Glomerular endothelial cell (primary cell): Measurements from ENCODE around the gene ZMYM2. TPM values are rescaled to one million over a fixed set of nuclear protein-coding genes. Genes with fewer than 3 reads are reported as not detected.
"Not testable (repeated sequence)": the region's sequence is repeated elsewhere in the genome, so short reads cannot be mapped to it uniquely, and the experiment has no call there.

ENCODE experiments used
- DNase-seq: peaks from one replicate; pipeline ENCODE4 v3.0.0-alpha.2; 2011; ENCODE audit warnings: low read depth, low spot score; ENCODE audit errors: extremely low read depth
- total RNA-seq: library from RNA; depleted of rRNA; stranded (reverse); fragments of >200 nt; gene quantifications from 2 replicates; pipeline ENCODE4 v1.2.3, GENCODE V29; 2015

Gene ZMYM2
- total RNA-seq, 1 donor from 2014 or later = 54.0 TPM

GRCh38 chr13:19982447-19983043, 24.0 kb downstream of the ZMYM2 start:
- DNase-seq = no peak

GRCh38 chr13:19984430-19985218, 26.1 kb downstream of the ZMYM2 start:
- no peak for DNase-seq

- no peak for DNase-seq
Observed at GRCh38 chr13:19985219-19985556, 26.7 kb downstream of the ZMYM2 start.

- DNase-seq = no peak
Observed at GRCh38 chr13:19991531-19991930, 33.0 kb downstream of the ZMYM2 start.

- no peak for DNase-seq
Observed at GRCh38 chr13:19993024-19993423, 34.5 kb downstream of the ZMYM2 start.

GRCh38 chr13:19998960-19999359, 40.4 kb downstream of the ZMYM2 start:
- no peak for DNase-seq

GRCh38 chr13:20000062-20000552, 41.6 kb downstream of the ZMYM2 start:
- no peak for DNase-seq

- no peak for DNase-seq
Observed at GRCh38 chr13:20001366-20002190, 43.1 kb downstream of the ZMYM2 start.

GRCh38 chr13:20002787-20003186, 44.3 kb downstream of the ZMYM2 start:
- DNase-seq = no peak

- DNase-seq = no peak
Observed at GRCh38 chr13:20006206-20006605, 47.7 kb downstream of the ZMYM2 start.

GRCh38 chr13:20015763-20016162, 57.2 kb downstream of the ZMYM2 start:
- DNase-seq = no peak

GRCh38 chr13:20016649-20017364, 58.3 kb downstream of the ZMYM2 start:
- no peak for DNase-seq

GRCh38 chr13:20017365-20017711, 58.8 kb downstream of the ZMYM2 start:
- DNase-seq = no peak

GRCh38 chr13:20019043-20019442, 60.5 kb downstream of the ZMYM2 start:
- no peak for DNase-seq

GRCh38 chr13:20024702-20025101, 66.2 kb downstream of the ZMYM2 start:
- DNase-seq = no peak

GRCh38 chr13:20028953-20029352, 70.4 kb downstream of the ZMYM2 start:
- DNase-seq = no peak

- no peak for DNase-seq
Observed at GRCh38 chr13:20033486-20033885, 75.0 kb downstream of the ZMYM2 start.

GRCh38 chr13:20035130-20035529, 76.6 kb downstream of the ZMYM2 start:
- no peak for DNase-seq

GRCh38 chr13:20037908-20038307, 79.4 kb downstream of the ZMYM2 start:
- DNase-seq = no peak

- DNase-seq = not testable (repeated sequence)
Observed at GRCh38 chr13:20042603-20043002, 84.1 kb downstream of the ZMYM2 start.
